Stimulated activated naive B cell treated with anti-CD40 and anti-IgM and Interleukin-4, amounts not matched to agents 10 μg/mL and 1 μg/mL and 100 μg/mL, for 72 hours (primary cell): ENCODE data around the gene PDIA4.
A peak's percentile ranks its signal among the peaks of the same experiment; 100 is the strongest.
"Not testable (repeated sequence)": the region's sequence is repeated elsewhere in the genome, so short reads cannot be mapped to it uniquely, and the experiment has no call there.

ENCODE experiments used
- ATAC-seq, 2 donors: fragments of 150-1000 bp; cut with Tn5 transposase; replicated peaks; 2 replicates each; pipeline ENCODE4 v1.10.0; 2021; ENCODE audit warnings: moderate library complexity in 1 of 2
- DNase-seq: peaks from one replicate; pipeline ENCODE4 v3.0.0; 2021
- H3K27ac Mint-ChIP-seq: one replicate; pipeline ENCODE4 v1.8.0; 2022; ENCODE audit warnings: mild to moderate bottlenecking, mixed read lengths
- H3K27me3 Mint-ChIP-seq, 2 donors: one replicate each; pipeline ENCODE4 v1.8.0; 2022; ENCODE audit warnings: mixed read lengths in 2 of 2
- H3K36me3 Mint-ChIP-seq, 2 donors: one replicate each; pipeline ENCODE4 v1.8.0; 2022; ENCODE audit warnings: mixed read lengths in 2 of 2, mild to moderate bottlenecking in 1 of 2
- H3K4me1 Mint-ChIP-seq, 2 donors: one replicate each; pipeline ENCODE4 v1.8.0; 2022; ENCODE audit warnings: mixed read lengths in 2 of 2, mild to moderate bottlenecking in 1 of 2
- H3K4me3 Mint-ChIP-seq, 2 donors: one replicate each; pipeline ENCODE4 v1.8.0; 2022; ENCODE audit warnings: mild to moderate bottlenecking in 2 of 2, mixed read lengths in 2 of 2, moderate library complexity in 1 of 2
- H3K9me3 Mint-ChIP-seq, 2 donors: one replicate each; pipeline ENCODE4 v1.8.0; 2022; ENCODE audit warnings: mixed read lengths in 2 of 2, mild to moderate bottlenecking in 1 of 2

The PDIA4 gene

GRCh38 chr7:149020483-149020882, 7.8 kb downstream of the PDIA4 start:
- no peaks in the 10 kb centered on the region for H3K9me3 Mint-ChIP-seq
- ATAC-seq (no peak), DNase-seq (no peak)
- no peak overlapping the region for H3K4me3 Mint-ChIP-seq
- peaks cover 24 to 28% of the 10 kb centered on the region in 2 donors for H3K4me1 Mint-ChIP-seq
- no peaks in the 10 kb centered on the region for H3K27me3 Mint-ChIP-seq
- H3K27ac Mint-ChIP-seq: no peak overlapping the region
- peaks cover 44 to 51% of the 10 kb centered on the region in 2 donors for H3K36me3 Mint-ChIP-seq

- Mint-ChIP-seq H3K27me3 (no peaks in the 10 kb centered on the region), H3K4me3 (no peak overlapping the region), H3K27ac (no peak overlapping the region), H3K36me3 (peaks cover 46 to 64% of the 10 kb centered on the region in 2 donors), H3K4me1 (peaks cover 12 to 16% of the 10 kb centered on the region in 2 donors), H3K9me3 (no peaks in the 10 kb centered on the region)
- DNase-seq: no peak
- ATAC-seq: no peak
Observed at GRCh38 chr7:149016876-149017275, 11.4 kb downstream of the PDIA4 start.

GRCh38 chr7:149014309-149014708, 14.0 kb downstream of the PDIA4 start:
- Mint-ChIP-seq H3K4me1 (peaks cover 1 to 18% of the 10 kb centered on the region in 2 donors), H3K27me3 (no peaks in the 10 kb centered on the region), H3K27ac (no peak overlapping the region), H3K36me3 (peaks cover 44 to 65% of the 10 kb centered on the region in 2 donors), H3K4me3 (no peak overlapping the region), H3K9me3 (no peaks in the 10 kb centered on the region)
- ATAC-seq (no peak), DNase-seq (no peak)

GRCh38 chr7:149013876-149014275, 14.4 kb downstream of the PDIA4 start:
- H3K27ac Mint-ChIP-seq: no peak overlapping the region
- H3K4me1 Mint-ChIP-seq: peaks cover 1 to 18% of the 10 kb centered on the region in 2 donors
- no peak overlapping the region for H3K4me3 Mint-ChIP-seq
- peaks cover 40 to 63% of the 10 kb centered on the region in 2 donors for H3K36me3 Mint-ChIP-seq
- no peak for DNase-seq
- H3K9me3 Mint-ChIP-seq: no peaks in the 10 kb centered on the region
- ATAC-seq: no peak
- H3K27me3 Mint-ChIP-seq: no peaks in the 10 kb centered on the region

- H3K9me3 Mint-ChIP-seq, H3K27me3 Mint-ChIP-seq, ATAC-seq, H3K4me3 Mint-ChIP-seq, H3K27ac Mint-ChIP-seq, DNase-seq: not testable (repeated sequence)
- Mint-ChIP-seq H3K4me1 (peaks cover 1 to 18% of the 10 kb centered on the region in 2 donors), H3K36me3 (peaks cover 40 to 62% of the 10 kb centered on the region in 2 donors)
Observed at GRCh38 chr7:149012730-149013129, 15.6 kb downstream of the PDIA4 start.

- Mint-ChIP-seq H3K4me1 (peaks cover 3 to 21% of the 10 kb centered on the region in 2 donors), H3K9me3 (no peaks in the 10 kb centered on the region), H3K27ac (no peak overlapping the region), H3K4me3 (no peak overlapping the region), H3K36me3 (peaks cover 46 to 68% of the 10 kb centered on the region in 2 donors), H3K27me3 (no peaks in the 10 kb centered on the region)
- DNase-seq (no peak), ATAC-seq (no peak)
Observed at GRCh38 chr7:149011491-149011890, 16.8 kb downstream of the PDIA4 start.

- Mint-ChIP-seq H3K4me1 (peaks cover 8 to 31% of the 10 kb centered on the region in 2 donors), H3K27me3 (no peaks in the 10 kb centered on the region), H3K9me3 (no peaks in the 10 kb centered on the region), H3K4me3 (no peak overlapping the region), H3K36me3 (peaks cover 54 to 76% of the 10 kb centered on the region in 2 donors), H3K27ac (no peak overlapping the region)
- no peak for ATAC-seq
- DNase-seq: no peak
Observed at GRCh38 chr7:149010451-149010850, 17.9 kb downstream of the PDIA4 start.

- Mint-ChIP-seq H3K4me1 (peaks cover 8 to 31% of the 10 kb centered on the region in 2 donors), H3K36me3 (peaks cover 53 to 68% of the 10 kb centered on the region in 2 donors)
Observed at GRCh38 chr7:149009527-149009926, 18.8 kb downstream of the PDIA4 start.

GRCh38 chr7:149007611-149008010, 20.7 kb downstream of the PDIA4 start:
- no peaks in the 10 kb centered on the region for H3K27me3 Mint-ChIP-seq

More at GRCh38 chr7:149009527-149009926, 18.8 kb downstream of the PDIA4 start:
- ATAC-seq (no peak), DNase-seq (no peak)
- Mint-ChIP-seq H3K27ac (no peak overlapping the region), H3K27me3 (no peaks in the 10 kb centered on the region), H3K4me3 (no peak overlapping the region), H3K9me3 (no peaks in the 10 kb centered on the region)

GRCh38 chr7:149007146-149007545, 21.2 kb downstream of the PDIA4 start:
- Mint-ChIP-seq H3K4me1 (peaks cover 7 to 23% of the 10 kb centered on the region in 2 donors), H3K36me3 (peaks cover 51 to 68% of the 10 kb centered on the region in 2 donors), H3K4me3 (no peak overlapping the region), H3K27me3 (no peaks in the 10 kb centered on the region), H3K27ac (no peak overlapping the region), H3K9me3 (no peaks in the 10 kb centered on the region)
- no peak for DNase-seq
- no peak for ATAC-seq

More at GRCh38 chr7:149007611-149008010, 20.7 kb downstream of the PDIA4 start:
- Mint-ChIP-seq H3K4me3 (no peak overlapping the region), H3K36me3 (peaks cover 55 to 69% of the 10 kb centered on the region in 2 donors), H3K27ac (no peak overlapping the region), H3K9me3 (no peaks in the 10 kb centered on the region), H3K4me1 (peaks cover 7 to 28% of the 10 kb centered on the region in 2 donors)
- ATAC-seq (peak in 1 of 2 donors; percentile 10), DNase-seq (no peak)

- no peak for DNase-seq
- Mint-ChIP-seq H3K27me3 (no peaks in the 10 kb centered on the region), H3K9me3 (no peaks in the 10 kb centered on the region), H3K27ac (no peak overlapping the region), H3K36me3 (peaks cover 45 to 68% of the 10 kb centered on the region in 2 donors), H3K4me1 (peaks cover 7 to 18% of the 10 kb centered on the region in 2 donors), H3K4me3 (no peak overlapping the region)
- ATAC-seq: peak; percentile 6 to 14
Observed at GRCh38 chr7:149006345-149006725, 22.0 kb downstream of the PDIA4 start.

GRCh38 chr7:149005427-149006344, 22.6 kb downstream of the PDIA4 start:
- peaks cover 7 to 20% of the 10 kb centered on the region in 2 donors for H3K4me1 Mint-ChIP-seq
- no peak overlapping the region for H3K27ac Mint-ChIP-seq
- DNase-seq: peak; percentile 54
- no peaks in the 10 kb centered on the region for H3K27me3 Mint-ChIP-seq
- H3K36me3 Mint-ChIP-seq: peaks cover 45 to 66% of the 10 kb centered on the region in 2 donors
- no peaks in the 10 kb centered on the region for H3K9me3 Mint-ChIP-seq
- ATAC-seq: peak; percentile 94 to 96
- H3K4me3 Mint-ChIP-seq: no peak overlapping the region

GRCh38 chr7:149004405-149005370, 23.6 kb downstream of the PDIA4 start:
- Mint-ChIP-seq H3K27ac (no peak overlapping the region), H3K27me3 (no peaks in the 10 kb centered on the region), H3K36me3 (peaks cover 42 to 63% of the 10 kb centered on the region in 2 donors), H3K4me3 (no peak overlapping the region), H3K4me1 (peaks cover 7 to 20% of the 10 kb centered on the region in 2 donors), H3K9me3 (no peaks in the 10 kb centered on the region)
- DNase-seq (no peak), ATAC-seq (no peak)
